Endothelial cell (in vitro differentiated cells): ENCODE results near the gene PCDH12. TPM values are rescaled to one million over a fixed set of nuclear protein-coding genes. Genes with fewer than 3 reads are reported as not detected.
A peak's percentile ranks its signal among the peaks of the same experiment; 100 is the strongest.

Experiments
- DNase-seq: peaks from one replicate; pipeline ENCODE4 v3.0.0; 2021; ENCODE audit warnings: low spot score
- H3K27ac Mint-ChIP-seq: one replicate; pipeline ENCODE4 v1.8.0; 2021; ENCODE audit warnings: mixed read lengths, inconsistent platforms; ENCODE audit not compliant: unreplicated experiment
- H3K27me3 Mint-ChIP-seq: one replicate; pipeline ENCODE4 v1.8.0; 2021; ENCODE audit warnings: mild to moderate bottlenecking, moderate library complexity, mixed read lengths, inconsistent platforms; ENCODE audit not compliant: unreplicated experiment
- H3K36me3 Mint-ChIP-seq: one replicate; pipeline ENCODE4 v1.8.0; 2021; ENCODE audit warnings: mild to moderate bottlenecking, low read depth, mixed read lengths, inconsistent platforms; ENCODE audit not compliant: unreplicated experiment
- H3K4me1 Mint-ChIP-seq: one replicate; pipeline ENCODE4 v1.8.0; 2021; ENCODE audit warnings: mild to moderate bottlenecking, mixed read lengths, inconsistent platforms; ENCODE audit not compliant: unreplicated experiment
- H3K4me3 Mint-ChIP-seq: one replicate; pipeline ENCODE4 v1.8.0; 2021; ENCODE audit warnings: mild to moderate bottlenecking, mixed read lengths, inconsistent platforms; ENCODE audit not compliant: unreplicated experiment
- H3K9me3 Mint-ChIP-seq: one replicate; pipeline ENCODE4 v1.8.0; 2021; ENCODE audit warnings: mixed read lengths, inconsistent platforms; ENCODE audit not compliant: unreplicated experiment
- CTCF ChIP-seq: fragments of 200-600 bp; sonication (generic); IDR thresholded peaks from one replicate; pipeline ENCODE4 v1.5.0; 2021; ENCODE audit warnings: antibody characterized with exemption; ENCODE audit not compliant: unreplicated experiment
- total RNA-seq: library from RNA; stranded (reverse); fragmentation: NEBNext Ultra II Directional; extraction: Animal tissue kit (Norgen Biotek cat#: 25700); gene quantifications from one replicate; pipeline ENCODE4 v1.2.1, GENCODE V29; 2021; ENCODE audit not compliant: unreplicated experiment

PCDH12 gene
- total RNA-seq, 1 donor from 2014 or later, result 64.0 TPM

DNA sequence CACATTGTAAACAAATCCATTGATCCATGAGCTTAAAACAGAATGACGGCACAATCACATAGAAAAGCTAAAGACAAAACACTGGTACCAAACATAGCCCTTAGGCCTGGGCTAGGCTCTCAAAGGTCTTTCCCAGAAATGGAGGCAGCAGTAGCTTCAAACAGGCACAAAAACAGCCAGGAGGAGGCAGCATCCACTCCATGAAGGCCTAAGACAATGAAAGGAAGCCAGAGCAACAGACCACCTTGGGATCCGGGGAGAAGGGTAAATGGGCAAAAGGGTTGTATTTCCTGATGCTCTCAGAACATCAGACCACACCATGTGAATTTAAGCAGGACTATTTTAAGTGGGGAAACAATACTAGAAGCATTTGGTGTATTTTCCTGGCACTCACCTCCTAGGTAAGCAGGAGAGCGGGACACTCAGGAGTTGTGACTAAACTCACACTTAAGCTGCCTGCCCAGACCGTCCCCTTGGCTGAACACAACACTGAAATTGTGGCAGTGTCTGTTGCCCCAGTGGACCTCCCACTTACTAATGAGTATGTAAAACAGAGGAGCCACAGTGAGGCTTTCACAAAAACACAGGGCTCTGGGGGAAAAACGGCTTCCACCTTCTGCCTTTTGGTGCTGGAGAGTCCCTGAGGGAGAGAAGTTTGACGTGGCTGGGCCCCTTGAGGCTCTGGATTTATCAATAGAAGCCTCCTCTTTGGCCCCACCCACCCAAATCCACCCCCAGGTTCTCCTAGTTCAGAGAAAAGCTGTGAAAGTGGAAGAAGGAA lies 42.9 kb upstream of the PCDH12 start:
- Mint-ChIP-seq H3K4me3 (peak overlapping the region; percentile 4), H3K27ac (peak overlapping the region; percentile 93), H3K9me3 (no peaks in the 10 kb centered on the region), H3K4me1 (peaks cover 10% of the 10 kb centered on the region), H3K27me3 (peaks cover 7% of the 10 kb centered on the region), H3K36me3 (peaks cover 44% of the 10 kb centered on the region)
- TF ChIP-seq CTCF, result no peak
- peak; percentile 40 for DNase-seq

GRCh38 chr5:142000173-142000572 lies 42.2 kb upstream of the PCDH12 start:
- no peak for TF ChIP-seq CTCF
- Mint-ChIP-seq H3K27ac (peak overlapping the region; percentile 48), H3K36me3 (peaks cover 41% of the 10 kb centered on the region), H3K27me3 (peaks cover 7% of the 10 kb centered on the region), H3K4me1 (peaks cover 10% of the 10 kb centered on the region), H3K9me3 (no peaks in the 10 kb centered on the region), H3K4me3 (peak overlapping the region; percentile 4)
- no peak for DNase-seq

DNA sequence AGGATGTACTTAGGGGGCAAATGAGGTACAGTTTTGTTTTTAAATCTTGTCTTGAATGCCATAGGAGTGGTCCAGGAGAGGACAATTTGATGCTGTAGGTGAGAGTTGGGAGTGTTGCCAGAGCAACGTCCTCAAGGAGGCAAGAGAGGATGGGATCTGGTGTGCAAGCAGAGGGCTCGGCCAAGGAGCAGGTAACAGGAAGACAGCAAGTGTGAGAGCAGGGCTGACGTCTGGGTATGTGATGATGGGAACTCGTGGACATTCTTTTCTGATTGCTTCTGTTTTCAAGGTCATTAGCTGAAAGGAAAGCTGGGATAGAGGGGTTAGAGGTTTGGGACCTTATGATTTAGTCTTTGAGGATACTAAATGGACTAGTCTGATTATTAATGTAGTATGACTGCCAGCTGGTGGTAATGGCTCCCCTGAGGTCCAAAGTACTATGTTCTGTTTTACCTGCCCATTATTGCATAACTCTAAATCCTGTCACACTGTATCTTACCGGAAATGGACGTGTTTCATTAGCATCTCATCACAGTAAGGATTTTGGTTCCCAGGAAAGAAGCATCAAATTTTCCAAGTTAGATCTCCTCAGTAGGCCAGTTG lies 39.5 kb upstream of the PCDH12 start:
- peaks cover 10% of the 10 kb centered on the region for H3K4me1 Mint-ChIP-seq
- no peak overlapping the region for H3K27ac Mint-ChIP-seq
- no peak for DNase-seq
- H3K27me3 Mint-ChIP-seq, result peaks cover 7% of the 10 kb centered on the region
- no peaks in the 10 kb centered on the region for H3K9me3 Mint-ChIP-seq
- no peak for TF ChIP-seq CTCF
- H3K36me3 Mint-ChIP-seq, result peaks cover 49% of the 10 kb centered on the region
- no peak overlapping the region for H3K4me3 Mint-ChIP-seq

DNA sequence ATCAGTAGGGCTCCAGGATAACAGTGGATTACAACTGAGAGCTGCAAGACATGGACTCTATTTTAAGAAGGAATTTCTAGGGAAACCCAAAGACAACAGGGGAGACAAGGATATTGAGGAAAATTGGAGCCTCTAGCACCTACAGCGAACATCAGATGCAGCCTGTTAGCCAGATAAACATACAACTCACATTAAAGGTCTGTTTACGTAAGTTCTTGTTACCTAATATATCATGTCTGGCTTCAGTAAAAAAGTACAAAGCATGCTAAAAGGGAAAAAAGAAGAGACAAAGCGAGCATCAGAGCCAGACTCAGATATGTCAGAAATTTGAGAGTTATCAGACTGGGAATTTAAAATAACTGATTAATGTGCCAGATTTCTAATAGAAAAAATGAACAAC lies 37.7 kb upstream of the PCDH12 start:
- no peaks in the 10 kb centered on the region for H3K9me3 Mint-ChIP-seq
- DNase-seq, result no peak
- H3K27me3 Mint-ChIP-seq, result peaks cover 7% of the 10 kb centered on the region
- H3K4me1 Mint-ChIP-seq, result peaks cover 5% of the 10 kb centered on the region
- no peak overlapping the region for H3K27ac Mint-ChIP-seq
- no peak overlapping the region for H3K4me3 Mint-ChIP-seq
- peaks cover 46% of the 10 kb centered on the region for H3K36me3 Mint-ChIP-seq
- TF ChIP-seq CTCF, result no peak

- H3K27me3 Mint-ChIP-seq, result peaks cover 7% of the 10 kb centered on the region
- no peak for DNase-seq
- no peaks in the 10 kb centered on the region for H3K4me1 Mint-ChIP-seq
- peaks cover 38% of the 10 kb centered on the region for H3K36me3 Mint-ChIP-seq
- no peak overlapping the region for H3K27ac Mint-ChIP-seq
- H3K9me3 Mint-ChIP-seq, result no peaks in the 10 kb centered on the region
- no peak overlapping the region for H3K4me3 Mint-ChIP-seq
- TF ChIP-seq CTCF, result no peak
These were observed 36.6 kb upstream of the PCDH12 start for GRCh38 chr5:141994511-141995136.
